K562 (cell line): ENCODE measurements around the gene DNAJC8. TPM values are rescaled to one million over a fixed set of nuclear protein-coding genes. Genes with fewer than 3 reads are reported as not detected.
A peak's percentile ranks its signal among the peaks of the same experiment; 100 is the strongest.

Experiments
- ATF2 ChIP-seq: sonication (generic); formaldehyde crosslinking; IDR thresholded peaks from 2 replicates; pipeline ENCODE4 v1.8.1; 2022; ENCODE audit warnings: missing genetic modification reagents
- ATF6 ChIP-seq: sonication (generic); formaldehyde crosslinking; IDR thresholded peaks from 2 replicates; pipeline ENCODE4 v1.4.0; 2020; ENCODE audit warnings: mild to moderate bottlenecking, missing genetic modification reagents
- ETS2 ChIP-seq: IDR thresholded peaks from 2 replicates; pipeline ENCODE4 v1.6.1; 2016; ENCODE audit warnings: borderline replicate concordance, missing genetic modification characterization, mild to moderate bottlenecking, moderate library complexity, missing compliant biosample characterization; ENCODE audit not compliant: poor library complexity, severe bottlenecking
- NR4A1 ChIP-seq, 2 experiments: fragments of 250-450 bp in 1 of 2; fragments of 450-650 bp in 1 of 2; sonication (Bioruptor Pico) in 1 of 2; IDR thresholded peaks; 2 replicates each; pipeline versions ENCODE4 v1.4.0 to v1.6.1; 2016 to 2020; ENCODE audit warnings: mild to moderate bottlenecking in 2 of 2, missing compliant biosample characterization in 1 of 2, missing genetic modification characterization in 1 of 2, moderate library complexity in 1 of 2
- POLR2H ChIP-seq: IDR thresholded peaks from 2 replicates; pipeline ENCODE4 v1.6.1; 2016; ENCODE audit warnings: missing genetic modification characterization, low read depth, mild to moderate bottlenecking, control low read depth, missing compliant biosample characterization, moderate library complexity
- POU5F1 ChIP-seq: fragments of 150-350 bp; IDR thresholded peaks from 2 replicates; pipeline ENCODE4 v1.6.1; 2014; ENCODE audit warnings: borderline replicate concordance, low read length, low read depth, mild to moderate bottlenecking; ENCODE audit not compliant: partially characterized antibody
- RB1 ChIP-seq: fragments of 450-650 bp; IDR thresholded peaks from 2 replicates; pipeline ENCODE4 v1.6.1; 2017; ENCODE audit warnings: low read depth, mild to moderate bottlenecking
- U2AF1 ChIP-seq: fragments of 200-400 bp; formaldehyde crosslinking; optimal IDR thresholded peaks from 2 replicates; pipeline ENCODE3; 2017; ENCODE audit warnings: mild to moderate bottlenecking, low read depth, low read length, moderate library complexity
- YY1 ChIP-seq, 3 experiments: IDR thresholded peaks; 2 replicates each; pipeline ENCODE4 v1.6.1; 2011; ENCODE audit warnings: low read length in 2 of 3, mild to moderate bottlenecking in 2 of 3, moderate library complexity in 2 of 3, borderline replicate concordance in 1 of 3, control low read depth in 1 of 3, low read depth in 1 of 3; ENCODE audit not compliant: insufficient read depth in 3 of 3, insufficient replicate concordance in 2 of 3, control insufficient read depth in 1 of 3, insufficient read length in 1 of 3; ENCODE audit errors: extremely low read depth in 1 of 3
- ZNF436 ChIP-seq: fragments of 250-450, 450-650 bp; sonication (Bioruptor Pico); formaldehyde crosslinking; IDR thresholded peaks from 2 replicates; pipeline ENCODE4 v1.7.0; 2020; ENCODE audit warnings: mild to moderate bottlenecking
- polyA plus RNA-seq, 8 experiments: library from polyadenylated mRNA; depleted of rRNA in 4 of 8; stranded (reverse) in 5 of 8; unstranded in 3 of 8; fragments of >200 nt; fragmentation: Nextera tagmentation in 2 of 8; fragmentation: Illumina TruSeq in 1 of 8; extraction: Ambion mirVana in 2 of 8; extraction: Trizol in 1 of 8; gene quantifications; 2 replicates each; pipeline versions ENCODE4 v1.2.1 to v1.2.3, GENCODE V29; 2011 to 2014; ENCODE audit warnings: inconsistent platforms in 1 of 8, missing spikeins in 1 of 8
- total RNA-seq, 7 experiments: library from RNA; depleted of rRNA in 6 of 7; stranded (reverse); fragments of >200 nt in 6 of 7; fragmentation: Illumina TruSeq in 2 of 7; extraction: Trizol in 2 of 7; gene quantifications; 2 replicates each; pipeline versions ENCODE4 v1.2.1 to v1.2.3, GENCODE V29; 2011 to 2021; ENCODE audit warnings: low replicate concordance in 1 of 7
- TF ChIP-seq, protein P1 (sequence below): fragments of 450-650 bp; formaldehyde crosslinking; IDR thresholded peaks from 2 replicates; pipeline ENCODE4 v1.4.0; 2022; ENCODE audit warnings: missing genetic modification characterization
- TF ChIP-seq, protein P2 (sequence below): sonication (generic); formaldehyde crosslinking; IDR thresholded peaks from 2 replicates; pipeline ENCODE4 v1.8.1; 2023; ENCODE audit warnings: missing genetic modification reagents, mild to moderate bottlenecking, borderline replicate concordance

DNAJC8 gene
- total and polyA plus RNA-seq, 9 of the 15 experiments (the other 6 are each of a cell fraction or from before 2014, with no cell fraction given), result 143 to 508 (median 209) TPM

DNA sequence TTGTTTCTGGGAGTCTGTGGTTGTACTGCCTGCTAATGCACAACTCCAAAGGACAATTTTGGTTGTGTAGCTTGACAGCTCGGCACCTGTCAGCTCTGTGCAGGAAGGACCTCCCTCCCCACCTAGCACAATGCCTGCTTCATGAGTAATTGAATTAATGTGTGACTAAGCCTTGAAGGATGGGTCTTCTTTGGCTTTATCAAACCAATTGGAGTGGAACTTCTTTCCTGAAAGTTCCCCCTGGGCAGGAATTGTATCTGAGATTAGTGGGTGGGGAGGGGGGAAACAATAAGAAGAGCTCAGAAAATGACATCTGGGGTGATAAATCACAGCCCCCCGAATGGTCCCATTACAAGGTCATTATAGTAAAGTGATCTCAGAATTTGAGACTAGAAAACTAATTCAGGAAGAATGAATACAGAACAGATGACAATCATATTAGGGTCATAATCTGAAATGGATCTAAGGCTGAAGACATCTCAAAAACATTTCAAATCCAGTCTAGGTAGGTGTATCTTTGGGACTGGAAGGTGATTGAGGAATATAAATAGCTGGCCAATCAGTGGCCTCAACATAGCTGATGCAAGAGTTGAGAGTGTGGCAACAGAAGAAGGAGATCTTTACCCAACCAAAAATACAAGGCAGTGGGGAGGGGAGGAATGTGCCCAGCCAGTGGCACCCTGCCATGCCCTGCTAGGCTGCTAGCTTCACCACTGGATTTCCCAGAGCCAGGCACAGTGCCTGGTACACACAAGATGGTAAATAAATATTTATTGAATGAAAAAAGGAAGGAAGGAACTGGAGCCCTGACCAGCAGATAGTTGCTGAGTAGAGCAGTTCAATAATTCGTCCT is 16.4 kb upstream of the DNAJC8 start (continued):
- TF ChIP-seq ETS2, result no peak
- no peak for TF ChIP-seq NR4A1 (CRISPR knock-in tag; IDR thresholded peaks at IDR 0.05)
- TF ChIP-seq NR4A1 (tag; IDR thresholded peaks at IDR 0.05), result no peak
- TF ChIP-seq RB1, result no peak
- TF ChIP-seq U2AF1, result no peak
- TF ChIP-seq, protein P1, sequence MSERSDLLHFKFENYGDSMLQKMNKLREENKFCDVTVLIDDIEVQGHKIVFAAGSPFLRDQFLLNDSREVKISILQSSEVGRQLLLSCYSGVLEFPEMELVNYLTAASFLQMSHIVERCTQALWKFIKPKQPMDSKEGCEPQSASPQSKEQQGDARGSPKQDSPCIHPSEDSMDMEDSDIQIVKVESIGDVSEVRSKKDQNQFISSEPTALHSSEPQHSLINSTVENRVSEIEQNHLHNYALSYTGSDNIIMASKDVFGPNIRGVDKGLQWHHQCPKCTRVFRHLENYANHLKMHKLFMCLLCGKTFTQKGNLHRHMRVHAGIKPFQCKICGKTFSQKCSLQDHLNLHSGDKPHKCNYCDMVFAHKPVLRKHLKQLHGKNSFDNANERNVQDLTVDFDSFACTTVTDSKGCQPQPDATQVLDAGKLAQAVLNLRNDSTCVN (CRISPR knock-in tag), result no peak
- no peak for TF ChIP-seq YY1 (IDR thresholded peaks at IDR 0.05; ENCODE audit: borderline replicate concordance in 1 of 3, control insufficient read depth in 1 of 3, extremely low read depth in 1 of 3, insufficient read depth in 3 of 3, insufficient read length in 1 of 3, insufficient replicate concordance in 2 of 3, low read depth in 1 of 3, low read length in 2 of 3)
- peak; percentile 66 for TF ChIP-seq POLR2H (tag)
- TF ChIP-seq, protein P2, sequence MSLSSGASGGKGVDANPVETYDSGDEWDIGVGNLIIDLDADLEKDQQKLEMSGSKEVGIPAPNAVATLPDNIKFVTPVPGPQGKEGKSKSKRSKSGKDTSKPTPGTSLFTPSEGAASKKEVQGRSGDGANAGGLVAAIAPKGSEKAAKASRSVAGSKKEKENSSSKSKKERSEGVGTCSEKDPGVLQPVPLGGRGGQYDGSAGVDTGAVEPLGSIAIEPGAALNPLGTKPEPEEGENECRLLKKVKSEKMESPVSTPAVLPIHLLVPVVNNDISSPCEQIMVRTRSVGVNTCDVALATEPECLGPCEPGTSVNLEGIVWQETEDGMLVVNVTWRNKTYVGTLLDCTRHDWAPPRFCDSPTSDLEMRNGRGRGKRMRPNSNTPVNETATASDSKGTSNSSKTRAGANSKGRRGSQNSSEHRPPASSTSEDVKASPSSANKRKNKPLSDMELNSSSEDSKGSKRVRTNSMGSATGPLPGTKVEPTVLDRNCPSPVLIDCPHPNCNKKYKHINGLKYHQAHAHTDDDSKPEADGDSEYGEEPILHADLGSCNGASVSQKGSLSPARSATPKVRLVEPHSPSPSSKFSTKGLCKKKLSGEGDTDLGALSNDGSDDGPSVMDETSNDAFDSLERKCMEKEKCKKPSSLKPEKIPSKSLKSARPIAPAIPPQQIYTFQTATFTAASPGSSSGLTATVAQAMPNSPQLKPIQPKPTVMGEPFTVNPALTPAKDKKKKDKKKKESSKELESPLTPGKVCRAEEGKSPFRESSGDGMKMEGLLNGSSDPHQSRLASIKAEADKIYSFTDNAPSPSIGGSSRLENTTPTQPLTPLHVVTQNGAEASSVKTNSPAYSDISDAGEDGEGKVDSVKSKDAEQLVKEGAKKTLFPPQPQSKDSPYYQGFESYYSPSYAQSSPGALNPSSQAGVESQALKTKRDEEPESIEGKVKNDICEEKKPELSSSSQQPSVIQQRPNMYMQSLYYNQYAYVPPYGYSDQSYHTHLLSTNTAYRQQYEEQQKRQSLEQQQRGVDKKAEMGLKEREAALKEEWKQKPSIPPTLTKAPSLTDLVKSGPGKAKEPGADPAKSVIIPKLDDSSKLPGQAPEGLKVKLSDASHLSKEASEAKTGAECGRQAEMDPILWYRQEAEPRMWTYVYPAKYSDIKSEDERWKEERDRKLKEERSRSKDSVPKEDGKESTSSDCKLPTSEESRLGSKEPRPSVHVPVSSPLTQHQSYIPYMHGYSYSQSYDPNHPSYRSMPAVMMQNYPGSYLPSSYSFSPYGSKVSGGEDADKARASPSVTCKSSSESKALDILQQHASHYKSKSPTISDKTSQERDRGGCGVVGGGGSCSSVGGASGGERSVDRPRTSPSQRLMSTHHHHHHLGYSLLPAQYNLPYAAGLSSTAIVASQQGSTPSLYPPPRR (CRISPR knock-in tag), result no peak
- TF ChIP-seq ZNF436, result no peak
- no peak for TF ChIP-seq ATF2 (CRISPR knock-in tag)
- no peak for TF ChIP-seq POU5F1
- TF ChIP-seq ATF6 (CRISPR knock-in tag), result no peak
